Cortex of kidney (tissue), 1 donor: ENCODE results near the gene NEU4.
"Not testable (repeated sequence)": the region's sequence is repeated elsewhere in the genome, so short reads cannot be mapped to it uniquely, and the experiment has no call there.

Experiments
- DNase-seq: peaks from one replicate; lab custom pipeline; 2025; lab: John Stamatoyannopoulos, UW

Gene NEU4

DNA sequence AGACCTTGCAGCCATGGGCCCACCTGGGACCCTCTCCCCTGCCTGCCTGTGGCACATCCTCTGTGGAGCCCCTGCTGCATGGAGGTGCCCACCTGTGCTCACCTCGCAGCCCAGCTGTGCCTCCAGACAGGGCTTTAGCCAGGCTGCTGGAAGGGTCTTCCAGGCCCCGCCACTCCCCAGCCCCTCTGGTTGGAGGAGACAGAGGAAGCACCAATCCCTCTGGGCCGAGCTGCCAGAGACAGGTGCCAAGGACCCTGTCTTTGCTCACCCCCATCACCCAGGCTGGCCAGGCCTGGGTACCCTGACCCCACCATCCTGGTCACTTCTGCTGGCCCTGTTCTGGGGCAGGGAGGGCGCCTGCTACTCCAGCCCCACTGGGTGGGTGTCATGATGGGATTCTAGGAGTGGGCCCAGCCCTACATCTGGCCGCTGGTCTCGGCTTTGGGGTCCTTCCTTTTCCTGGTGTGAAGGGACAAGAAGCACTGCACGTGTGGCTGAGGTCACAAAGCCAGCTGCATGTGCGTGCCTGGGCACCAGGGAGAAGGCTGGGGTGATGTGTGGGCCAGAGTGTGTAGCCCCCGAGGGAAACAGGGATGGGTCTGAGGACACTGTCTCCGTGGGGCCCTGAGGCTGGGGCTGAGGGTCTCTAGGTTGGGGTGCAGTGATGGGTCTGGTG, 9.3 kb upstream of the NEU4 start:
- DNase-seq = no peak

DNA sequence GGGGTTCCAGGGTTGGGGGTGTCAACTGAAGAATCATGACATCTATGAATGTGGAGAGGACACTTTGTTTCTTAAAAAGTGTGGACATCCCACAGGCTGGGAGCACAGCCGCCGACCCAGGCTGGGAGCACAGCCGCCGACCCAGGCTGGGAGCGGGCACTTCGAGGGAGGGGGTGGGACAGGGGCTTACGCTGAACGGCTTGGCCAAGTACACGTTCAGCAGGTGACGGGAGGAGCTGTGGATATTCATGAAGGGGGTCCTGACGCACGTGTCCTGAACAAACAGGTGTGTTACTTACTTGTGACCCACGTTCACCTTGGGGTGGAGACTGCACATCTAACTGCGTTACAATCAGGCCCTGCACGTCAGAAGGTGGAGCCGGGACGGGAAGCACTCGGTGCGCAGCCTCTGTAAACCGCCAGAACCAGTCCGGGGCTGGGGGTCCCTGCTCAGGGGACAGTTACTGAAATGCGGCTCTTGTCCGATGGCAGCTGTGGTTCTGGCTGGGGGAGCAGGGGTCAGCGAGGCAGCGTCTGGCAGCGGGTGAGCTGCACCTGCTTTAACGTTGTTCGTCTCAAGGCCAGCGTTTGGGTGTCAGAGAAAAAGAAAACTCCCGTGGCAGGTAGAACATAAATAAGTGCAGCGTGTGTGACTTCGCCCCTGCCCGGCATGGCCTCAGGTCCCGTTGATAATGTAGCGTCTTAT, 8.6 kb upstream of the NEU4 start:
- DNase-seq = not testable (repeated sequence)

DNA sequence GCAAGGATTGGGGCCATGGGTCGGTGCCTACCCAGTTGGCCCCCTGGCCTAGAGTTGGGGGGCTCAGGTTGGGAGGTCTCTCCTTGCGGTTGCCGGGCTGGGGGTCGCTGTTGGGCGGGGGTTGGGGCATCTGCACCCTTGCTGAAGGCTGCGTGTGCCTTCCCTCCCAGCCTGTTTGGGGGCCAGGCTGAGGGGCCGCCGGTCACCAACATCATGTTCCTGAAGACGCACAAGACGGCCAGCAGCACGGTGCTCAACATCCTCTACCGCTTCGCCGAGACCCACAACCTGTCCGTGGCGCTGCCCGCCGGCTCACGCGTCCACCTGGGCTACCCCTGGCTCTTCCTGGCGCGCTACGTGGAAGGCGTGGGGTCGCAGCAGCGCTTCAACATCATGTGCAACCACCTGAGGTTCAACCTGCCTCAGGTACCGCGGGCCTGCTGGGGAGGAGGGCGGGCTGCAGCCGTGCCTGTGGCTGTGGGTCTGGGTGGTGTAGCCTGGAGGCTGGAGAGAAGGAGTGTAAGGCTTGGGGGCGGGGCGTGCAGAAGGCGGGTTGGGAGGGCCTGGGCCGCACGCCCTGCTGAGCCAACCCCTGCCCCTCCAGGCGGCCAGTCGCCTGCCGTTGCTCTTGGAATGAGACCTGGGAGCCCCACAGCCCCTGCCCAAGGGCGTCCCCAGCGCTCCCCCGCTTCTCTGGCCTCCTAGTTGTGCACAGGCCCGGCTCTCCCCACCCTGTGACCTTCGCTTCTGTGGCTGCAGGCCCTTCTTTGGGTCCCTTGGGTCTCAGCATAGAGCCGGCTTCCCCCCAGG, 7.2 kb upstream of the NEU4 start:
- DNase-seq = no peak

DNA sequence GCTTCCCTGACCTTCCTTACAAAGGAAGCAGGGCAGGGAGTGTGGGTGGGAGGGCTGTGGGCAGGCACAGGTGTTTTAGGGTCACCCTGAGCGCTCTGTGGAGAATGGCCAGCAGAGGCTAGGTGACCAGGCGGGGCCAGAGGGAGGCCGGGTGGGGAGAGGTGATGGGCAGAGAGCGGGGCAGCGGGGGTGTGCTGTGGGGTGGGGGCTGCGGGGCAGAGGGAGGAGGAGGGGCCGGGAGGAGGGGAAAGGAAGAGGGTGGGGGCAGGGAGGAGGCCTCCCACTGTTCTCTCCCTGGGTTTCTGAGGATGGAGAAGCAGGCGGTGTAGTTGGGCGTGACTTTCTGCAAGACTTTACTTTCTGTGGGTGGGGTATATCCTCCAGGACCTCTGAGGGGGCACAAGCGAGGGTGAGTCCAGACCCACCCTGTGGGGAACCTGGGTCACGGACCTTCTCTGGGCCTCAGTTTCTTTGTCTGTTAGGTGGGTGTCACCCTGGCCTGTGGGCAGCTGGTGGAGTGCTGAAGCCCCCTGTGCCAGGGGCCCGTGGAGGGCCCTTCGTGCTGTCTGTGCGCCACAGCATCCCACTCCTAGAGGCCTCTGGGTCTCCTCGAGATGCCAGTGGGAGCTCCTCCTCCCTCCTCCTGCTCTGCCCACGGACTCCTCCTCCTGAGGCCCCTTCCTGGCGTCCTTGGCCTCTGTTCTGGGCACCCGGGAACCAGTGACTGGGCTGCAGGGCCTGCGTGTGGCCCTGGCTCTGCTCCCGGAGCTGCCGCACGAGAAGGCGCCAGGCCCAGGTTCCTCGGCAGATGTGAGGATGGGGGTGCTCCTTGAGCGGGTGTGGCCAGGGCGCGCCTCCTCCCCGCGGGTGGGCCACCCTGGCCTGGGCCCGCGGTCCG, 6.3 kb upstream of the NEU4 start:
- DNase-seq = no peak

DNA sequence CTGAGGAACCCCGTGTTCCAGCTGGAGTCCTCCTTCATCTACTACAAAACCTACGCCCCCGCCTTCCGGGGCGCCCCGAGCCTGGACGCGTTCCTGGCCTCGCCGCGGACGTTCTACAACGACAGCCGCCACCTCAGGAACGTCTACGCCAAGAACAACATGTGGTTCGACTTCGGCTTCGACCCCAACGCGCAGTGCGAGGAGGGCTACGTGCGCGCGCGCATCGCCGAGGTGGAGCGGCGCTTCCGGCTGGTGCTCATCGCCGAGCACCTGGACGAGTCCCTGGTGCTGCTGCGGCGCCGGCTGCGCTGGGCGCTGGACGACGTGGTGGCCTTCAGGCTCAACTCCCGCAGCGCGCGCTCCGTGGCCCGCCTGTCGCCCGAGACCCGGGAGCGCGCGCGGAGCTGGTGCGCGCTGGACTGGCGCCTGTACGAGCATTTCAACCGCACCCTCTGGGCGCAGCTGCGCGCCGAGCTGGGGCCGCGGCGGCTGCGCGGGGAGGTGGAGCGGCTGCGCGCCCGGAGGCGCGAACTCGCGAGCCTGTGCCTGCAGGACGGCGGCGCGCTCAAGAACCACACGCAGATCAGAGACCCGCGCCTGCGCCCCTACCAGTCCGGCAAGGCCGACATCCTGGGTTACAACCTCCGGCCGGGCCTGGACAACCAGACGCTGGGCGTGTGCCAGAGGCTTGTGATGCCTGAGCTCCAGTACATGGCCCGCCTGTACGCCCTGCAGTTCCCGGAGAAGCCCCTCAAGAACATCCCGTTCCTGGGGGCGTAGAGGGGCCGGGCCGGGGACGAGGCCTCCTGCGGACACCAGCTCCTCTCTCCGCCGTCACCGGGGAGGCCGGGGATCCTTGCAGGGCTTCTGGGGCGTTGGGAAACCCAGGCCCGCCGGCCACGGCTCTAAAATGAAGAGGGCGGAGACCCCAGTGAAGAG, 5.3 kb upstream of the NEU4 start:
- no peak for DNase-seq

DNA sequence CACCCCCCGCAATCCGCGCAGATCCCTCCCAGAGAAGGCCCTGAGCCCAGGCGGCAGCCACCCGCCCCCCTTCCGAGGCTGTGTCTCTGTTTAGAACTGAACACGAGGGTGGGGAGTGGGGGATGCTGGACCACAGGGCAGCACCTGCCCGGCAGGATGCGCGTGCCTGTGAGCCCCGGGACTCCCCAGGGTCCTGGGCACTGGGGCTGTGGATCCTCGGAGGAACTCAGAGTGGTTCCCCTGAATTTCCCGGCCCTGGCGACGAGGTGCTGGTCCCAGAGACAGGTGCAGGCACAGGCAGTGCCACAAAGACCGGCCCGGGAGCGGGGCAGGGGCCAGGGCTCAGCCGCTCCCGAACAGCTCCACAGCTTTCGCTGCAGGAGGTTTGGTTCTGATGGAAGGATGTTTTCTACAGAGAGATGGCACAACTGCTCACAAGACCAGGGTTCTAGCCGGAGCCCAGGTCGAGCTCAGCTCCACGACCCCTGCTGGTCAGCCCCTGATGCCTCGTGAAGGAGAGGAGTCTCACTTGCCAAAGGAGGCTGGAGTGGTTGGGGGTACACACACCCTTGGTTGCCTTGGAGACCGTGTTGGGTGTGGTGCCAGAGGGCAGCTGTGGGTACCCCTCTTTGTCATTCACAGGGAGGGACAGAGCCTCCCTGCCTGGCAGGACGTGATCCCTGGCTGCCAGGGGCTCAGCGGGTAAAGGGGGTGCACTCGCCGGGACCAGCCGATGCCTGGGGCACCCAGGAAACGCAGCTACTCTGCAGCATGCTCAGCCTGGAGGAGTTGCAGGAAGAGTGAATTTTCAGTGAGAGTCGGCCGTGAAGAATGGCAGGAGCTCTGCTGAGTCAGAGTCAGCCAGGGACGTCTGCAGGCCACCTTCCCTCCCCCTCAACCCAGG, 4.4 kb upstream of the NEU4 start:
- DNase-seq = no peak

DNA sequence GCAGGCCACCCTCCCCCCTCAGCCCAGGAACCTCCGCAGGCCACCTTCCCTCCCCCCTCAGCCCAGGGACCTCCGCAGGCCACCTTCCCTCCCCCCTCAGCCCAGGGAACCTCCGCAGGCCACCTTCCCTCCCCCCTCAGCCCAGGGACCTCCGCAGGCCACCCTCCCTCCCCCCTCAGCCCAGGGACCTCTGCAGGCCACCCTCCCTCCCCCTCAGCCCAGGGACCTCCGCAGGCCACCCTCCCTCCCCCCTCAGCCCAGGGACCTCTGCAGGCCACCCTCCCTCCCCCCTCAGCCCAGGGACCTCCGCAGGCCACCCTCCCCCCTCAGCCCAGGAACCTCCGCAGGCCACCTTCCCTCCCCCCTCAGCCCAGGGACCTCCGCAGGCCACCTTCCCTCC, 2.8 kb upstream of the NEU4 start:
- not testable (repeated sequence) for DNase-seq

DNA sequence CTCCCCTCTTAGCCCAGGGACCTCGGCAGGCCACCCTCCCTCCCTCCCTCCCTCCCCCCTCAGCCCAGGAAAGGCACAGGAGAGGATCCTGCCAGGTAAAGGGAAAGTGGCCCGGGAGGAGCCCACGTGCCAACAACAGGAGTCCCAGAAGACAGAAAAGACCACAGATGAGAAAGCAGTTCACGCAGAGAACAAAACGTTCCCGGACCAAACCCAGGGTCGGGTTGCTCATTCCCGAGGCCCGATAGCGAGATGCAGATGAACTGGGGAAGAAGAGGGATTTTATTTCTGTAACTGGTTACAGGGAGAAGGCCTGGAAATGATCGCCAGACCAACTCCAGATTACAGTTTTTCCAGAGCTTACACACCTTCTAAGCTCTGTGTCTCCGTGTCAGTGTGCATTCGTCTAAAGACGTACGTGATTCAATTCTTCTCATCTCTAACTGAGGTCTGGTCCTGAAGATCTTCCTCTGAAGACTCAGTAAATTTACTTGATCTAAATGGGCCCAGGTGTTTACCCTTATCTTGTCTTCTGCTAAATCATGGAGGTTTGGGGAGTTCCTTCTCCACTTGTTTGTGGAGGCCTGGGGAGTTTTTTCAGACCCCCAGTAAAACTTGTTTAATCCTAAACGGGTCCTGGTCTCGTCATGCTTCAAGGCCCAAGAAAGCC, 807 bp upstream of the NEU4 start:
- DNase-seq = no peak

DNA sequence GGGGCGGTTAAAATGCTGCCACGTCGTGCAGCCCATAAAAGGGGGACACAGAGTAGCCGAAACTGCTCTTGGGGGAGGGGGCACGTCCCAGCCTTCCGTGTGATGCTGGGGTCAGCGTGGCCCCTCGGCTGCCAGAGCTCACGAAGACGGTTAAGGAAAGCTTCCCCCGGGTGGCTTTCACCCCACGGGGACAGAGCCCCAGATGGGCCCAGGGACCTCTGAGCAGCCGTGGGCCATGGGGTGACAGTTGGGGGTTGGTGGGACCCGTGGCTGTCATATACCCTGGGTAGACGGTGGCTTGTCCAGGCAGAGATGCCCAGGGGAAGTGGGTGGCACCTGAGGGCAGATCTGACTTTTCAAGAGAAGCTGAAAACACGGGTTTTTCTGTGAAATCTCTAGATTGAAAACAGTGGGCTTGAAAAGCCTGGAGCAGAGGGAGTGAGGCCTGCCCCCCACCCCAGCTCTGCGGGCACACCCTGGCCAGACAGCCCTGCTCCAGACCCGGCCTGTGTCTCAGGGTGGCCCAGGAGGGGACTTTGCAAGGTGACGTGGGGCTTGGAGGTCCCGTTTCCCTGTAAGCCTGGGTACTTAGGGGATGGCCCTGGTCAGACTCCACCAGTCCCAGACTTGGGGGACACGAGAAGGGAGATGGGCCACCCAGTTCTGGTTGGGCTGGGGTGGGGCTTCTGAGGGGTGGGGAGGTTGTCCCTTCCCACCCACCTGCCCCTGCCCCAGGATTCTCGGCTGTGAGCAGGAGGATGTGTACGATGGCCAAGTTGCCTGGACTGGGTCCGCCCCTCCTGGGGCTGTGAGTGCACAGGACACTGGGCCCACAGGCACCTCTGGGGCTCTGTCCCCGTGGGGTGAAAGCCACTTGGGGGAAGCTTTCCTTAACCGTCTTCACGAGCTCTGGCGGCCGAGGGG, 652 bp downstream of the NEU4 start:
- DNase-seq = no peak

DNA sequence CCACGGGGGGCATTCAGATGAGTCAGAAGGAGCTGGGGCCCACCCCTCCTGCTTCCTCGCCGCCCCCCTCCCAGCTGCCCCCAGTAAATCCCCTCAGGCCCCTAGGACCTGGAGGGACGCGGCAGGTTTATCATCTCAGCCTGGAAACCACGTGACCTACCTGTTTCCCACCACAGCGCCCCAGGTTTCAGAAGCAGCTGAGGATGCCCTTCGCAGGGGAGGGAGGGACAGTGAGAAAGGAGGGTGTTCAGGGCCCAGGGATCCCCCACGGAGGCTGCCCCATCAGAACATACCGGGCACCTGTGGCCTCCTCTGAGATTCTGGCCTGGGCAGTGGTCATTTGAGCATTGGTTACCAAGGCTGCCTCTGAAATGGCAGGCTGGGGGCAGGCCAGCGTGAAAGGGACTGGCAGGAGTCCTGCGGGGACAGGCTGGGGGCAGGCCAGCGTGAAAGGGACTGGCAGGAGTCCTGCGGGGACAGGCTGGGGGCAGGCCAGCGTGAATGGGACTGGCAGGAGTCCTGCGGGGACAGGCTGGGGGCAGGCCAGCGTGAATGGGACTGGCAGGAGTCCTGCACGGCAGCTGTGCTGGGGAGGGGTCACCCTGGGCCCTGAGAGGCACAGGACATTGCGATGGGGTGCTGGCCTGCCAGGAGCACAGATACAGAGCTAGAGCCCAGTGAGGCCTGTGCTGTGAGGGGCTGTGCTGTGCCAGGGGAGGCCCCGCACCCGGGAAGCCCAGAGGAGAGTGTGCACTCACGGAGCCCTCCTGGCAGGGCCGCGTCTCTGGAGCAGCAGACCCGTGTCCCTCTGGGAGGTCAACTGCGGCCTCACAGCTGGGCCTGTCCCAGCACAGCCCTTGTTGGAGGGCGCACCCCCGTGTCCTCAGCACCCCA, 1.6 kb downstream of the NEU4 start:
- no peak for DNase-seq

DNA sequence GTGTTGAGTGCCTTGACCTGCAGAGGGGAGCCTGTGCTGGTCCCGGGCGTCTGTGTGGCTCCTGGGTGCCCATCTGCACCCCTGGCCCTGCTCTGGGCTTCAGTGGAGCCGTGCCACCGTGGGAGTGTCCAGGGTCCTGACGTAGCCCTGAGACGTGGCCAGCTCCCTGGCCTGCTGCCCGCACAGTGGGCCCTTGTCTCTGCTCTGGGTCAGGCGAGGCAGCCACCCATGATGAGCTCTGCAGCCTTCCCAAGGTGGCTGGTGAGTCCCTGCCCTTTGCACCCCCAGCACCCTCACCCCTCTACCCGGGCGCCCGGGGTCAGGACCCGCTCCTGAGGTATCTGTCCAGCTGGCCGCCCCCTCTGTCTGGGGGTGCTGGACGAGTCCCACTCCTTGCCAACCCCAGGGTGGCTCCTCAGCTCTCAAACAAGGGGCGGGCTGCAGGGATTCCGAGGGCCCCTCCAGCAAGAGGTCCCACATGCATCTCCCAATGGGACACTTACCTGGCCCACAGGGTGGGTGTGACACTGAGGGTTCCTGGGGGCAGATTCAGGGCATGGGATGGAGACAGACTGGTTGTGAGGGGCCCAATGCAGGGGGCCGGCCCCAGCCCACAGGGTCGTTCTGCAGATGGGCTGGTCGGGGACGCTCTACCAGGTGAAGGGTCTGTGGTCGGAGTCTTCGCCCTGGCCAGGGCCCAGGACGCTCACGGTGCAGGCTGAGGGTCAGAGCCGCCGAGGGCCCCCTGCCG, 2.4 kb downstream of the NEU4 start:
- DNase-seq = no peak

DNA sequence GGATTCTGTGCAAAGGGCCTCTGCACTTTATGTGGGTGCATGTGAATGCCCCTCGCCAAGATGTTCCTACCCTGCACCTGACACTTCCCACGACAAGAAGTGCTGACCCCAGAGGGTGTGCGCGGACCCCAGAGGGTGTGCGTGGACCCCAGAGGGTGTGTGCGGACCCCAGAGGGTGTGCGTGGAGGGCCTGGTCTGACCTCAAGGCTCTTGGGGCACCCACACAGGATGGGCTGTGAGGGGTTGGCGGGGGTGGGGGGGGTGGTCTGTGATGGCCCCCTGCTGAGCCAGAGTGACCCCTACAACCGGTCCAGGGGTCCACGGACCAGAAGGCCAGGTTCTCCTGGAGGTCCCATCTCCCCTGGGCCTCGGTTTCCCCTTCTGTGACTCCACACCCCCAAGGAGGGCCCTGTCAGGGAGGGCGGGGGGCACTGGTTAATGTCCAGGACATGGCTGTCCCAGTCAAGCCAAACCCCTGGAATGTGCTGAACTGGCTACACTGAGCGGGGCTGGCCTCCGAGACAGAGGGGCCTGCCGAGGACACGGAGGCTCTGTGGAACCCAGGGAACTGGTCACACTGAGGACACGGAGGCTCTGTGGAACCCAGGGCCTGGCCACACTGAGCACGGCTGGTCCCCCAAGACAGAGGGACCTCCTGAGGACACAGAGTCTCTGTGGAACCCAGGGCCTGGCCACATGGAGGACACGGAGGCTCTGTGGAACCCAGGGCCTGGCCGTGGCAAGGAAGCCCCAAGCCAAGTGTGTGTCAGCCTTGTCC, 3.1 kb downstream of the NEU4 start:
- no peak for DNase-seq

DNA sequence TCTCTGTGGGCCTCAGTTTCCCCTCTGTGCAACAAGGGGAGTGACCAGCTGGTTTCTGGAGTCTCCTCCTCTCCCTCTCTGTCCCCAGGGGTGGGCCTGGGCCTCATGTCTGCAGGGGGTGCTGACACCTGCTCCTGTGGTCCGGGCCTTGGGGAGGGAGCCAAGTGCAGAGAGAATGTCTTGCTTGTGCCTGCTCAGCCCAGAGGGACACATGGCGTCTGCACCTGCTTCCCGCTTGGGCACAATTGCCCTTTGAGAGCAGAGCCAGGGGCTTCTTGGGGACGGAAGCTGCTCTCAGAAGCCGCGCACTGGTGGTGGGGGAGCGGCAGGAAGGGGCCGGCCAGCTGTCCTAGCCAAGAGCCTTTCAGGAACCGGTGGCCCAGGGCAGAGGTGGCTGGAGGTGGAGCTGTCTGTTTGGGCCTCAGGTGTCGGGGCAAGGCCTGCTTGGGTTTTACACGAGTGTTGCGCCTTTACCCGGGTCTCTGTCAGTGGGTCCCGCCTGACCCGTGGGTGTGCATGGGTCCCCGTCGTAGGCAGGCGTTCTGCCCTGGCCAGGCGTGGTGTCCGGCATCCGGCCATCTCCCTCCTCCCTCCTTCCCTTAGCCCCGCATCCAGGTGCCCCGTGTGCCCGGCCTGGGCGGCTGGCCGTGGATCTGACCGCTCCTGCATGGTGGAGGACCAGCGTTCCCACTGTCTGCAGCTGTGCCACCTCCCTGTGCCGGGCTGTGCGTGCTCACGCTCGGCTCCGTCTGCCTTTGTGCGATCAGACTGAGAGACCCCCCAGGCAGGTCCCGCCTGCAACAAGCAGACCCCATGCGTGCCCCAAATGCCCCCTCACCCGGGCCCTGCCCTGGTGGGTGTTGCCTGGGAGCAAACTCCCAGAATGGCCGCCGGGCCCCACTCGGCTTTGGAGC, 4.0 kb downstream of the NEU4 start:
- no peak for DNase-seq

DNA sequence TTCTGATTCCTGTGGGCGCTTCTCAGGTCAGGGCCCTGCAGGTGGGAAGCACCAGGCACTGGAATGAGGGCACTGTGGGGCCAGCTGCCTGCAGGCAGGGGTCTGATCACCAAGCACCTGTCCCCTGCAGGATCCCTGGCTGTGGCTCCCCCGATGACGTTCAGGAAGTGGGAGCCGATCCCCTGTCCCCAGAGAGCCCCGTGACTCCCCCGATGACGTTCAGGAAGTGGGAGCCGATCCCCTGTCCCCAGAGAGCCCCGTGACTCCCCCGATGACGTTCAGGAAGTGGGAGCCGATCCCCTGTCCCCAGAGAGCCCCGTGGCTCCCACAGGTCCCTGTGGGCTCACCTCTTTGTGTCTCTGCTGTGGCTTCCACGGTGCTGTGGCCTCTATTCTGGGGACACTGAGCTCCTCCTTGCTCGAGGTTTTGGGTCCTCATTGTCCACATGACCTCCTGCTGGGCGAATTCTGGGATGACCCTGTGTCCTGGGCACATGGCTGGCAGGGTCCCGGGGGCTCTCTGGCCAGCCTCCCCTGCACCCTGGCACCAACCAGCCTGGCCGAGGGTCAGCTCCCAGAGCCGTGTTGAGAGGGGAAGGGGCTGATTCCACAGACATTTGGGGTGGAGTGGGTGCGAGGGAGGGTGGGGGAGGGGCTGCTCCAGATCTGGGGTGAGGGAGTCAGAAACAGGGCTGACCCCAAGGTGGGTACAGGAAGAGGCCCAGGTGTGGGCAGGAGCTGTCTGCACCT, 4.8 kb downstream of the NEU4 start:
- no peak for DNase-seq
